NCI-H345 treated with DMSO at 0.1 percent for 48 hours (cell line): ENCODE measurements around the gene RAP1GAP.

Experiments
- DNase-seq: peaks from one replicate; lab custom pipeline; 2025; ENCODE audit not compliant: unreplicated experiment; lab: John Stamatoyannopoulos, UW

Gene RAP1GAP

DNA sequence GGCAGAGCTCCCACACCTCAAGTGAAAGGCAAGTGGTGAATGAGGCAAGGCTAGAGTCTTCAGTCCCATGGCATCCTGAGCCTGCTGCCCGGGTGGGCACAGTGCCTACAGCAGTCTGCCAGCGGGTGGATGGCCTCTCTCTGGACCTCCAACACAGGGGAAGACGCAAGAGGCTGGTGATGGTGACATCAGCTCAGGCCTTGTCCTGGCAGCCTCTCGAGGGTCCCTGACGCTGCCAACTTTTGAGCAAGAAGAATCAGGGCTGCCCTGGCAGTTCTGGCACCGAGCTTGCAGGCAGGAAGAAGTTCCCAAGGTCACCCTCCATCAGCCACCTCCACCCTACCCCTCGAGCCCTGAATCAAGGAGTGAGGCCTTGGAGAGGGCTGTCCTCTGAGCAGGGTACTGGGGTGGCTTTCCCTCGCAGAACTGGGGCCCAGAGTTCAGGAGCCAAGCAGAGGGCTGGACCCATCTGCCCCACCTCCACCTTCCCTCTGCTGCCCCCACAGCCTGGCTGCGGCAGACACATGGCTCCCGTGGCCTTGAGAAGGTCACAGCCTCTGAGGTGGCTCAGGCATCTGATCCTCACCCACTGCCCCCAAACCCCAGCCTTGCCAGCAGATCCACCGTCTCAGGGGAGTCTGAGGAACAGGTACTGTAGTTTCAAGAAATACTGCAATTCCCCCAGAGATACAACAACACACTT lies 5.8 kb downstream of the RAP1GAP start:
- DNase-seq: no peak

DNA sequence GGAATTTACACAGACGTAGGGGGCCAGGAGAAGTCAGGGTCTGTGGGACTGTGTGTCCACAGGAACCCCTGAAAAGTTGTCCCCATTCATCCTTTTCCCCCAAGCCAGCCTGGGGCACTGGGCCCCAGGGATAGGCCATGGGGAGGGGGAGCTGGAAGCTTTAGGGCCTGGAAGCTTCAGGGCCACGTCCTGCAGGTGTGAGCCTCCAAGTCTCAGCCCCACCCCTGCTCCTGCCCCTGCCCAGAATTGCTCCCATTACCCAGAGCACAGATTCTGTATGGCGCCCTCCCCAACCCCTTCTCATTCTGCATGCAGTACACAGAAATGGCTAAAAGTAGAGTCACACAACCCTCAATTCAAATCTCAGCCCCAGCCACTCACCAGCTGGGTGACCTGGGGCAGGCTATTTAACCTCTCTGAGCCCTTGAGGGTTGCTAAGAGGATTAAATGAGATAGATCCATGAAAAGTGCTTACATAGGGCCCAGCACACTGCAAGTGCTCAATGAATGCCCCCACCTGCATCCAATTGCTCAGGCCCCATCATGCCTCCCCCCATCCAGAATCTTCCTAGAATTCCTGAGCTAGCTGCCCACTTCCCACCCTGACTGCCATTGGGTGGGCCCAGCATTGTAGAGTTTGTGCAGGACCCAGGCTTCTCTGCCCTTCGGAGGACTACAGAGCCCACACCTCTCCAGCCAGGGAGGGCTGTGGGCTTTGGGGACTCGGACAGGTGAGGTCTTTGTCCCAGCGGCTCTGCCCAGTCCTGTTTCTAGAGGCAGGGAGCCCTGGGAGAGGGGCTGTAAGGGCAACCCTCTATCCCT lies 6.5 kb downstream of the RAP1GAP start:
- no peak for DNase-seq

DNA sequence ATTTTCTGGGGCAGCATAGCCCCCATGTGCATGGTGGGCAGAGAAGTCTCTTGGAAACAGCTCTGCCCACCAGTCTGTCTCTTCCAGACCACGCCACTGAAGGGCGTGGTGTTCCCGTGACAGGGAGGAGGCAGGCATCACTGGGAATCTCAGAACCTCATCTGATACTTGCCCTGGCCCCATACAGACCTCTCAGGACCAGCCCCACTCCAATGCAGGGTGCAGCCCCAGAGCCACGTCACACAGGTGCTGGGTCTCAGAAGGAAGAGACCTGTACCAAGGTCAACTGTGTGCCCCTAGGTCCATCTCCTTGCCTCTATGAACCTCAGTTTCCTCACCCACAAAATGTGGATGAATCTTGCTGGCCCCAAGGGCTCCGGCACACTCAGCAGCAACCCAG lies 7.3 kb downstream of the RAP1GAP start:
- DNase-seq: no peak

DNA sequence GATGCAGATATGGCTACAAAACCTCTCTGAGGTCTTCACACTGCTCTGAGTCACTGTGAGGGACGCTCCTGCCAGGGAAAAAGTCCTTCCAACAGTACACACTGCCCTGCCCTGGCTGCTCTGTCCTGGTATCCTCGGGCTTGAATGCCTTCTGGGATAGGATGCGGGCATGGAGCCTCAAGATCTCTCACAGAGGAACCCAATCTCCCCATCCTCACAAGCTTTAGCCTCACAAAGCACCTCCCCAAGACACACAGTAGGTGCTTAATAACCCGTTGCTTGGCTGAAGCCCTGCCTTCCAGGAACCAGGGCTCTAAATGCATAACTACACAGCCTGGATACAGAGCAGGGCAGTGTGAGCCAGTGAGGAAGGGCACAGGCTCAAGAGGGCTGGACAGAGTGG lies 9.2 kb downstream of the RAP1GAP start:
- DNase-seq: no peak

DNA sequence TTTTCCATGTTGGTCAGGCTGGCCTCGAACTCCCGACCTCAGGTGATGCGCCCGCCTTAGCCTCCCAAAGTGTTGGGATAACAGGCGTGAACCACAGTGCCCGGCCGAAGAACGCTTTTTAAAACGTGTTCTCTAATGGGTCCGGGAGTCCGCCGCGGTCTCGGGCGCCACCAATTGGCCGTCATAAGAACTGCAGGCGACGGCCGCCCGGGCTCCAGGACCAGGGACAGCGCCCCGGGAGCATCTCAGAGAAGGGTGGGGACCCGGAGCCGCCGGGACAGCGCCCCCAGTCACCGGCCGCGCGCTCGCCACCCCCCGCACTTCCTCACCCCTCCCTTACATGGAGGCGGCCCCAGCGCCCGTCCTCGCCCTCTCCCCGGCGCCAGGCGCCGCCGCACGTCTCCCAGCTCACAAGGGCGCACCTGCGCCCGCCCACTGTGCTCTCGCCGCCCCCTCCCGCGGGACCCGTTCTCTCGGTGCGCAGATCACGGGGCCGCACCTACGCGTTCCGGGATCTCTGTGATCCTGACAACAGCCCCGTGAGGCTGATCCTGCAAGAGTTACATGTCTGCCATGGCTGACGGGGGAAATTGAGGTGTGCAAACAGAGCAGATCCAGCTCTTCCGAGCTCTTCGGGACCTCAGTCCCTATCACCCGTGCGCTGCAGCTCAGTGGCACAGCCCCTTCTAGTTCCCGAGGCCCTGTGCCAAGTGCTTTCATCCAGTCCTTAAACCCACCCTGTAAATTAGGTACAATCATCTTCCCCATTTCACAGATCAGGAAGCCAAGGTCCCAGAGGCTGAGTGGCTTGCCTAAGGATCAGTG lies 9.8 kb downstream of the RAP1GAP start:
- peak; percentile 51 for DNase-seq

DNA sequence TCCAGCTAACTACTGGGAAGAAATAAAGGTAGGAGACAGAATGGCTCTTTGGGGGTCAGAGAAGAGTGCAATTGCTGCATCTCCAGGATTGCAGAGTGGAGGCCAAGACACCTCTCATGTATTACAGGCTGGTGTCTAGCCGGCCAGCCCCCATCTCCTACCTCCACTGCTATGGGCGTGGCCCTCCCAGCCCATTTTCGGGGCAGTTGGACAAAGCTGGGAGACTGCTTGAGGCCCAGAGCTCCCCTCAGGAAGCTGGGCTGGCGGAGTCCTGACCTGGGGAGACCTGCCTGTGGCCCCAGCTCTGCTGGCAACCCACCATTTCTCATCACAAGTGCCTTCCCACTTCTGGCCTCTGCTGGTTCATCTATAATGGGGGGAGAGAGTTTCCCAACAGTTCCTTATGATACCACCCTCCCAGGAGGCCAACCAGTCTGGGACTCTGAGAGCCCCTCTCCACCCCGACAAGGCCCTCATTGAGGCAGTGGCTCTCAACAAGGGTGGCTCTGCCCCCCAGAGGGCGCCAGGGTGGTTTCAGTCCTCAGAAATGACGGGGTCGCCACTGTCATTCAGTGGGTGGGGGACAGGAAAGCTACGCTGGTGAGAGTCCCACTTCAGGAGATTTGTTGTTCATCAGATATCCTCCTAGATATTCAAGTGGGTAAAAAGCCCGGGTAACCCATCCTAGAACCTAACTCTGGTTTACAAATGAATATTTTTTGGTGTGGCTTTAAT lies 11.5 kb downstream of the RAP1GAP start:
- DNase-seq: no peak

DNA sequence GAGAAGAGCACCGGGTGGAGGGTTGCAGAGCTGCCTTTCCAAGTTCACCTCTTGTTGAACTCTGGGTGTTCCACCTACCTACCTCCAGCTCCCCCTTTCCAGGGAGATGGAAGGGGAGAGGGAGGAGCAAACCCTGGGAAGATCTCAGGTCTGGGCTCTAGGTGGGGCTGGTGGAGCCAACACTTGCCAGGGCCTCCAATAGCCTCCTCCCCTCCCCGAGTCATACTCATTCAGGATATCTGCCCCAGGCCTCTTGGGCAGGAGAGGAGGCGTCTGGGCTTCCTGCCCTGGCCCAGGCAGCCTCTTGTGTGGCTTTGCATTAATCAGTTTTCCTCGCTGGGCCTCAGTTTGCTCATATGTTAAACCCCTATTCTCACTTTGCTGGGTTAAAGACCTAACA lies 13.4 kb downstream of the RAP1GAP start:
- DNase-seq: no peak

DNA sequence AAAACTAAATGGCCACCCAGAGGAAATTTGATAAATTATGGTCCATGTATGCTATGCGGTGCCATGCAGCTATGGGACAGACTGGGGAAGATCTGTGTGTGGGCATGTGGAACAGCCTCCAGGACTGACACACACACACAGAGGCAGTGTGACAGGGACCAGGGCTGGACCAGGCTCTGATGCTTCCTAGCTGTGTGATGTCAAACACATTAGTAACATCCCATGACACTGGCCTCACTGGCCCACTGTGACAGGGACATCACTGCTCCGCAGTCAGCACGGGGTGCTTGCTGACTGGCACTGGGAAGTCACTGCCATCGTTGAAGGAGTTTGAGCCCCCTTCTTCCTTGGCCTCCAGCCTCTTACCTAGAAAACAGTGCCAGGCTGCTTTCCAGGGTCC lies 13.9 kb downstream of the RAP1GAP start:
- DNase-seq: no peak

DNA sequence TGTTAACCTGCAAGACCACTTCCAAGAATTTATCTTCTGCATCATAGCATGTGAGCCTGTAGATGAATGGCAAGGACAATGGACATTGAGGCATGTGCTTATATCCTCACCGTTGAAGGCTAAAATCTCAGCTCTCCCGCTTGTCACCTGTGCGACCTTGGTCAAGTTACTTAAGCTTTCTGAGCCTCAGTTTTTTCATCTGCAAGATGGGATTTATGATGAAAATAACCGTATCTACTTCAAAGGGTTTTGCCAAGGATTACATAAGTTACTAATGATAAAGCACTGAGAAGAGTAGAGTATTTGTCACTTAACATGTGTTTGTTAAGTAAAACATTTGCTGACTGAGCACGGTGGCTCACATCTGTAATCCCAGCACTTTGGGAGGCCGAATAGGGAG lies 14.9 kb downstream of the RAP1GAP start:
- DNase-seq: no peak

DNA sequence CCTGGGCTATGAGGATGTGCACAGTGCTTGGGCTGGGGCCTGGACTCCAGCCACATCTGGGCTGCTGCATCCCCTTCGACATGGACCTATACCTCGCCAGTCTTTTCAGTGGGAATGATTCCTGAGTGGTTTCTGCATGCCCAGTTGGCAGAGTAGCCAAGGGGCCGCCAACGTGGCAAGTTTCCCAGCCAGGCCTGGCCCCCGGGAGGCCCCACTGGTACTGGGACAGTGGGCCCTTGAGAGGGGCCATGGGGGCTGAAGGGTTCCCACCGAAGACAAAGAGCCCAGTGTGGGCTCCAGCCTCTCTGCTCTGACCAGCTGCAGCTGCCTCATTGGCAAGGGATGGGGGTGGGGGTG lies 15.4 kb downstream of the RAP1GAP start:
- DNase-seq: no peak

DNA sequence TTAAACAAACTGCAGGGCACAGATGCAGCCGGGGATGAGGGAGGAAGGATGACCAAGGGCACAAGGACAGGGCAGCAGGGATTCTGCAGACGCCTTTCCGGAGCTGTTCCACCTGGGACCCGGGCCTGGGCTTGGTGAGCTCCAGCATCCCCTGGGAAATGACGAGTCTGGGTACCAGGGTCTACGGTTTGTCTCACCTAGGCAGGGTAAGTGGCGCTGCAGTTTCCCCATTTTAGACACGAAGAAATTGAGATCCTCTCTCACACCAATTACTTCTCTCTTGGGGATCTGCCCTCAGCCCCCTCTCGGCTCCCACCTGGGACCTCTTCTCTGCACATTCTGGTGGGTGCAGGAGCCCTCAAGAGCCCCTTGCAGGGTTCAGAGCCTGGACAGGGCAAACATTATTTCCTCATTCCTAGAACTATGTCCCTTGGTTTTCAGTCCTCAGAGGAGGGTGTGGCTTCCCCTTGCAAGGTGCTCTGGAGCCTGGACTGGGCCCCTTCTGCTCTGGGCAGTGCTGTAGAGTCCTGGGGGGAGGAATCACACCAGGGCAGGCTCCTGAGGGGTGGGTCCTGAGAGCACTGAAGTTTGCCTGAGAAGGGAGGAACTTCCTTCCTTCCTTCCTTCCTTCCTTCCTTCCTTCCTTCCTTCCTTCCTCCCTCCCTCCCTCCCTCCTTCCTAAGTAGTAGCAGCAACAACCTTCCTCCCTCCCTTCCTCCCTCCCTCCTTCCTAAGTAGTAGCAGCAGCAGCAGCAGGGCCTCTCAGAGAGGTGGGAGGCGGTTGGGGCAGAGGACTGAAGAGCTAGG lies 16.0 kb downstream of the RAP1GAP start:
- DNase-seq: no peak

DNA sequence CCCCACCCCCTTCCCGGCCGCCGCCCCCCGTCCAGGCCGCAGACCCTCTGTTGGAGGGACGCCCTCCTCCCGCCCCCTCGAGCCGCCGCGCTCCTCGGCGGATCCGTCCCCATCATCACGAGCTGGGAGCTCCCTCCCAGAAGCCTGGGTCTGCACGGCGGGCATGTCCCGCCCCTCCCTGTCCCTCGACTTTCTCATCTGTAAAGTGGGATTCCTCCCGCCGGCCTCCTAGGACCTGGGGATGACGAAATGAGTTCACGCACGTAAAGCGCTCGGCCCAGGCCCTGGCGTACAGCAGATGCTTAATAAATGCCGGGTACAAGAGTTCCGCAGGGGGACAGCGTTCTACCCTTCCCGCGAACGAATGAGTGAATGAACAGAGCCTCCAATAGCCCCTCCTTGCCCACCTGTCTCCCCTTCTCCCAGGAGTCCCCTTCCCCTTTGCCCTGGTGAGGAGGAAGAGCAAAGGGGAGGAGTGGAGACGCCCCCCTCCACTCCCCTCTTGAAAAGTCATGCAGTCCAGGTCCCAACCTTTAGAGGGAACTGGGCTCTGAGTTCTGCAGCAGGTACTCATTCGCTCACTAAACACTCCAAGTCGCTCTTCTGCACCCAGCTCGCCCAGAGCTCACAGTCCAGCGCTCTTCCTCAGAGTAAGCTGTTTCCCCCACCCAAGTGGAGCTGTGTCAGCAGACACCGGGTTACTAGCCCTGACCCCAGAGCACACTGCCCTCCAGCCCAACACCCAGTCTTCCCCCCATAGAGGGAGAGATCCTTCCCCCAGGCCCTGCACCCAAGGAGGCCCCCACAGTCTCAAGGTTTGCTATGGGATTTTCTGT lies 16.8 kb downstream of the RAP1GAP start:
- DNase-seq: no peak

DNA sequence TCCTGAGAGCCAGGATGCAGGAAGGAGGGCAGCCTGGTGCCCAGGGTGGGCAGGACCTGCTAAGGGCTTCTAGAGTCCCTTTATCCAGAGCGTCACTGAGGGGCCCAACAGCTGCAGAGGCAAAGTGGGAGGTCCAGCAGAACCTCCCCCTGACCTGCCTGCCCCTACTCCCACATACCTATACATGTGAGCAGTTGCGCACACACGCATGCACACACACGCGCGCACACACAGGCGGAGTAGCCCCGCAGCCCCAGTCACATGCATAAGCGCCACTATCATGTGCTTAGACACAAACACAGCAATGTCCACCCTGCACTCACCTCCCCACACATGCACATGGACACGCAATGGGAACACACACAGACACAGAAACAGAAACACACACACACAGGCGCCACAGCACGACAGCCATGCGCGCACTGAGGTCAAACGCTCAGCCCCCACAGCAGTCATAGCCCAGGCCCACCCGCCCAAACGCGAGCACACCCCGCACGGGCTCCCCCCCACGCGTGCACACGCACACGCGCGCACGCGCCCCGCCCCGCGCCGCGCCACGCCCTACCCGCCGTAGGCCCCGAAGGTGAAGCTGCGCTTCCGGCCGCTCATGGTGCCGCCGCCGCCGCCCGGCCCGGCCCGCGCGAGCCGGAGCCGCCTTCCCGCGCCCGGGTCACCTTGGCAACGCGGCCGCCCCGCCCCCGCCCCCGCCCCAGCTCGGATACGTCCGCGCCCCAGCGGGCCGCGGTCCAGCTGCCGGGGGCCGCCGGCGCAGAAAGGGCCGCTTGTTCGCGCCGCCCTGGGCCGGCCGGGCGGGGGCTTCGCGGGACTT lies 17.7 kb downstream of the RAP1GAP start:
- DNase-seq: no peak

DNA sequence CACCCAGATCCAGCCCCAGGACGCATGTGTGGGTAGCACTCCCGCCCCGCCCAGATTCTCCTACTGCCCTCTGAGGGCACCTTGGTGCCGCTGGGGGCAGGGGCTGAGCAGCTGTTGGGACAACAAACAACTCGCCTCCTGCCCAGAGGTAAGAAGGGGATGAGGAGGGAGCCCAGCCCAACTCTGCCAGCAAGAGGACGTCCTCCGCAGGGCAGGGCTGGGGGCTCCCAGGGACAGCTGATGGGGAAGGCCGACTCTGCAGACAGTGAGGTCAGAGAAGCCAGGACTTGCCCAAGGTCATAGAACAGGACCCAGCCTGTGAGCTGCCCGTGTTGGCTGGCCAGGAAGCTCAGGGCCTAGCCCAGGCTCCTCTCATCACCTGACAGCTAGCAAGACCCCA lies 18.8 kb downstream of the RAP1GAP start:
- no peak for DNase-seq

DNA sequence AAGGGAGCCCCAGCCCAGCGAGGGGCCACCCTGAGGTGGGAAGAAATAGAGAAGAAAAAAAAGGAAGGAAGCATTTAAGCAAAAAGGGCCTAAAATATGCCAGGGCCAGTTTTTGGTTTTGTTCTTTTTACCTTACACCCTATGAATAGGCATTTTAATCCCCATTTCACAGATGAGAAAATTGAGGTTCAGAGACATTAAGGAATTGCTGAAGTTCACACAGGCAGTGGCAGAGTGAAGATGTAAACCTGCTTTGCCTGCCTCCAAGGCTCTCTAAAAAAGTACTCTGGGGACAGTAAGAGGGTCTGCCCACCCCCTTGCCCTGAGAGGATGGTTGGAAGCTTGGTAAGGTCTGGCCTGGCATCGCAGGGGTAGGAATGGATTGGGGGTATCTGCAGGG lies 19.8 kb downstream of the RAP1GAP start:
- no peak for DNase-seq

DNA sequence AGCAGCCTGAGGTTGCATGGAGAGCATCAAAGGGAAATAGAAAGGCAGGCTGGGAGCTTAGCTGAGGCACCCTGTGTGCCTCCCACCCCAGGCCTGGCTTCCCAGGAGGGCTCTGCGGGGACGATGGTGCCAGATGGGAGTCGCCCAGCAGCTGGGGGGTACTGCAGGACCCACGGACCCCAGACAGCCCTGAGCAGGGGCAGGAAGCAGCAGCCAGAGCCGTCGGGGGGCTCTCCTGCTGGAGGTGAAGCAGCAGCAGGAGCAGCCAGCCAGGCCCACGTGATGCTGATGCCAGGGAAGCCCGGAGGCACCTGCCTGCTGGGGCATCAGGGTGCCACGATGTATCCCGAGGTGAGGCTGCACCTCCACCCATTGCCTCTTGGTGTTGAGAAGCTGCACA lies 20.4 kb downstream of the RAP1GAP start:
- no peak for DNase-seq

DNA sequence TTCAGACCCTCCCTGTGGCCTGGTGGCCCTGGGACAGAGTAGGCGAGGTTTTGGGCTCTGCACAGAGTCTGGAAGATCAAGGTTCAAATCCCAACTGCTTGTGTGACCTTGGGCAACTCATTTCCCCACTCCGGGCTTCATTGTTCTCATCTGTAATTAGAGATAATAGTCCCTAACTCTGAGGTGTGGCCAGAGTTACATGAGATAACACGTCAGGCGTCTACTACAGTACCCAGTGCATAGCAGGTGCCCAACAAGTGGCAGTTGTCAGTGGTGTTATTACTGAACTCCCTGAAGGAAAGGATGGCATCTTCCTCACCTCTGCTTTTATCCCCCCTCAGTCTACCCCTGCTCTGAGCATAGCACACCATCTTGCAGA lies 20.8 kb downstream of the RAP1GAP start:
- DNase-seq: no peak

DNA sequence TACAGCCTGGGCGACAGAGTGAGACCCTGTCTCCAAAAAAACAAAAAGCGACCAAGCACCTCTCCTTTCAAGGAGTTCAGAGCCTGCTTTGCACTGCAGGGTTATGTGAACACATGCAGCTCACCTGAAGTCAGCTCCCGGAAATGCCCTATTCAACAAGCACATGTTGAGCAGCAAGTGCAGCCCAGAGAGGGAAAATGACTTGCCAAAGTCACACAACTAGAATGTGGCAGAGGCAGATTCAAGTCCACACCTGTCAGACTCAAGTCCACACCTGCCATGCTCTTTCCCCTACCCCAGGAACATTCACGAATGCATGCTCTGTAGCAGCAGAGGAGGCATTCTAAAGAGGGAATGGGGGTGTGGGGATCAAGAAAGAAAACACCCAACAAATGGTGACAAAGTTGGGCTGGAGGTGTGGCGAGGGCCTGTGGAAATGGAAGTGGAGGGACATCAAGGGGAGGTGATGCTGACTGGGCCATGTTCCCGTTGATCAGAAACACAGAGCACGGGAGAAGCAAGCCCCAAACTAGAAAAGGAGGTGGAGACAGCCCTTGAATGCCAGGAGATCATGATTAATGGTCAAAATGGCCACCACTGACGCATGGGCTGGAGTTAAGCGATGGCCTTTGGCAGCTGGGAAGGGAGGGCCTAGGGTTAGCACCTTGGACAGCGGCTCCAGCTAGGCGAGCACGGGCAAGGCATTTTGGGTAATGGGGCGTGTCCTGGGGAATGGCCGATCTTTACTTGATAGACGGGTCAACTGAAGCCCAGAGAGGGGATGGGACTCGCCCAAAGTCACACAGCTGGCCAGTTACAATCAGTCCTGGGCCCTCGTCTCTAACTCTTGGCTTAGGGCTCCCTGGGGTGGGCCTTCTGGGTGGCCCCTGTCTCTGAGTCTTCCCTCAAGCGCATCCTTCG lies 21.5 kb downstream of the RAP1GAP start:
- no peak for DNase-seq
